SK-N-SH treated with all-trans-retinoic acid at 6 μM for 48 hours (cell line): Measurements from ENCODE around the gene GTF2H4.
"Not testable (repeated sequence)": the region's sequence is repeated elsewhere in the genome, so short reads cannot be mapped to it uniquely, and the experiment has no call there.

Experiments
- ATAC-seq: fragments of 200-7000 bp; cut with Tn5 transposase; 3 replicates; pipeline ENCODE4 v1.9.1; 2020; ENCODE audit warnings: mild to moderate bottlenecking, moderate library complexity
- BACH2 ChIP-seq: fragments of 250-450 bp; sonication (Bioruptor Pico); IDR thresholded peaks from 2 replicates; pipeline ENCODE4 v1.9.0; 2021; ENCODE audit warnings: mild to moderate bottlenecking, borderline replicate concordance
- CREB5 ChIP-seq: fragments of 250-450 bp; sonication (Bioruptor Pico); IDR thresholded peaks from 2 replicates; pipeline ENCODE4 v1.5.1; 2020; ENCODE audit warnings: low read depth, mild to moderate bottlenecking, moderate library complexity
- CSDC2 ChIP-seq: fragments of 250-450 bp; sonication (Bioruptor Pico); IDR thresholded peaks from 2 replicates; pipeline ENCODE4 v1.5.0; 2020; ENCODE audit warnings: mild to moderate bottlenecking, moderate library complexity
- ESRRG ChIP-seq: fragments of 250-450 bp; sonication (Bioruptor Pico); IDR thresholded peaks from 2 replicates; pipeline ENCODE4 v1.6.1; 2021; ENCODE audit warnings: mild to moderate bottlenecking
- GLIS3 ChIP-seq: fragments of 250-450 bp; sonication (Bioruptor Pico); IDR thresholded peaks from 2 replicates; pipeline ENCODE4 v1.5.0; 2020; ENCODE audit warnings: mild to moderate bottlenecking, moderate library complexity
- ISL1 ChIP-seq: fragments of 250-450 bp; sonication (Bioruptor Pico); IDR thresholded peaks from 2 replicates; pipeline ENCODE4 v2.1.2; 2022; ENCODE audit warnings: mild to moderate bottlenecking, moderate library complexity
- OSR1 ChIP-seq: fragments of 250-450 bp; sonication (Bioruptor Pico); IDR thresholded peaks from 2 replicates; pipeline ENCODE4 v1.8.0; 2022; ENCODE audit warnings: moderate library complexity, mild to moderate bottlenecking, inconsistent platforms
- PATZ1 ChIP-seq: fragments of 250-450 bp; sonication (Bioruptor Pico); IDR thresholded peaks from 2 replicates; pipeline ENCODE4 v1.8.0; 2020; ENCODE audit warnings: mild to moderate bottlenecking, moderate library complexity, borderline replicate concordance
- POU6F1 ChIP-seq: fragments of 250-450 bp; sonication (Bioruptor Pico); IDR thresholded peaks from 2 replicates; pipeline ENCODE4 v1.8.0; 2021; ENCODE audit warnings: low read depth, mild to moderate bottlenecking, moderate library complexity, borderline replicate concordance
- RARB ChIP-seq: fragments of 250-450 bp; sonication (Bioruptor Pico); IDR thresholded peaks from 2 replicates; pipeline ENCODE4 v1.8.0; 2021; ENCODE audit warnings: mild to moderate bottlenecking, moderate library complexity
- SNAI2 ChIP-seq: fragments of 250-450 bp; sonication (Bioruptor Pico); IDR thresholded peaks from 2 replicates; pipeline ENCODE4 v1.5.0; 2020; ENCODE audit warnings: mild to moderate bottlenecking, moderate library complexity
- TSHZ2 ChIP-seq: fragments of 250-450 bp; sonication (Bioruptor Pico); IDR thresholded peaks from 2 replicates; pipeline ENCODE4 v1.5.0; 2020; ENCODE audit warnings: mild to moderate bottlenecking, moderate library complexity
- ZFP3 ChIP-seq: fragments of 250-450 bp; sonication (Bioruptor Pico); IDR thresholded peaks from 2 replicates; pipeline ENCODE4 v1.5.0; 2020; ENCODE audit warnings: mild to moderate bottlenecking, moderate library complexity
- ZFP30 ChIP-seq: fragments of 450-650 bp; formaldehyde crosslinking; IDR thresholded peaks from 2 replicates; pipeline ENCODE4 v1.5.0; 2022; ENCODE audit warnings: mild to moderate bottlenecking, moderate library complexity

GTF2H4 gene

GRCh38 chr6:30864325-30864724 lies 43.7 kb upstream of the GTF2H4 start (continued):
- no peak for TF ChIP-seq RARB
- no peak for TF ChIP-seq CSDC2
- TF ChIP-seq ESRRG (CRISPR knock-in tag), result no peak
- TF ChIP-seq, all 23 proteins: peak for 0

- ATAC-seq, result not testable (repeated sequence)
These were observed 38.7 kb upstream of the GTF2H4 start for GRCh38 chr6:30869241-30869749.

GRCh38 chr6:30870546-30870945 lies 37.5 kb upstream of the GTF2H4 start:
- TF ChIP-seq ZFP3 (CRISPR knock-in tag) (no peak), CSDC2 (no peak), BACH2 (CRISPR knock-in tag) (no peak), POU6F1 (CRISPR knock-in tag) (no peak), RARB (no peak), CREB5 (CRISPR knock-in tag) (no peak)
- ATAC-seq, result no peak

- peak; percentile 84 for TF ChIP-seq ZFP30 (CRISPR knock-in tag)
- no peak for TF ChIP-seq BACH2 (CRISPR knock-in tag)
- TF ChIP-seq SNAI2 (CRISPR knock-in tag), result no peak
- no peak for TF ChIP-seq GLIS3 (CRISPR knock-in tag)
These were observed 36.3 kb upstream of the GTF2H4 start for GRCh38 chr6:30871592-30872183.

GRCh38 chr6:30873137-30873640 lies 34.8 kb upstream of the GTF2H4 start:
- TF ChIP-seq PATZ1 (CRISPR knock-in tag), result no peak
- no peak for TF ChIP-seq SNAI2 (CRISPR knock-in tag)
- TF ChIP-seq CSDC2, result no peak
- TF ChIP-seq ESRRG (CRISPR knock-in tag), result no peak
- no peak for TF ChIP-seq ISL1 (CRISPR knock-in tag)
- no peak for TF ChIP-seq OSR1 (CRISPR knock-in tag)
- no peak for TF ChIP-seq TSHZ2 (CRISPR knock-in tag)
- TF ChIP-seq ZFP30 (CRISPR knock-in tag), result no peak
- TF ChIP-seq RARB, result no peak
- TF ChIP-seq ZFP3 (CRISPR knock-in tag), result no peak
- no peak for ATAC-seq

More at GRCh38 chr6:30871592-30872183, 36.3 kb upstream of the GTF2H4 start:
- no peak for ATAC-seq

- ATAC-seq, result not testable (repeated sequence)
These were observed 34.2 kb upstream of the GTF2H4 start for GRCh38 chr6:30873795-30874194.
